Measurements from ENCODE around the gene BCL2L13. TPM values are rescaled to one million over a fixed set of nuclear protein-coding genes. Genes with fewer than 3 reads are reported as not detected.

BCL2L13 gene
- total RNA-seq, 1 donor from 2014 or later: 34.6 TPM

DNA sequence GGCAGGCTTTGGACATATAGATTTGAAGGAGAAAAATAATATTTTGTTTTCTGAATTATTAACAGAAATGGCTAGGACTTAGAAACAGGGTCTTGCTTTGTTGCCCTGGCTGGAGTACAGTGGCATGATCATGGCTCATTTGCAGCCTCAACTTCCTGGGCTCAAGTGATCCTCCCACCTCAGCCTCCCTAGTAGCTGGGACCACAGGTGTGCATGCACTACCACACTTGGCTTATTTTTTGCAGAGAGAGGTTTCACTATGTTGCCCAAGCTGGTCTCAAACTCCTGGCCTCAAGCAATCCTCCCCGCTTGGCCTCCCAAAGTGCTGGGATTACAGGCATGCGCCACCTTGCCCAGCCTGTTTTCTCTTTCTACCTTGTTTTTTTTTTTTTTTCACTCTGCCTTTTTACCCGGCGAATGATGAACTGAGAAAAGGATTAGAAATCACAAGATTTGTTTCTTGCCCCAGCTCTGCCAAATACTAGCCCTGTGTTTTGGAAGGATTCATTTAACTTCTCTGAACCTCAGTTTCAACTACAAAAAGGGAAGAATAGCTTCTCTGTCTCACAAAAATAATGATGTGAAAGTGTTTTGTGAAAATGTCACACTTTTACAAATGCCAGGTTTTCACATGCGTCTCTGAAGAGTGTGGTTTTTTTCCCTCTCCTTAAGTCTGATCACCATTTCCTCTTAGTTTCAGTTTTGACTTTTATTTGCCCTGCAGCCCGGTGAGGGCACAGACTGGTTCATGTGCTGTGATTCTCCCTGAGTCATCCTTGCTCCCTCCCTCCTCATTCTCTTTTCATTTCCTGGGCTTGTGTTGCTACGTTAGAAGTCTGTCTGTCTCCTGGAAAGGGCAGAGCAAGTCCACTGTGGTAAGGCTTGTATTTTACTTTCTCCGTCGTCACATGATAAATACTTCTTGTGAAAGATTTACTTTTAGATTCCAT is 67.7 kb downstream of the BCL2L13 start:
- Mint-ChIP-seq H3K9me3 (no peaks in the 10 kb centered on the region), H3K36me3 (ENCODE audit: low read depth) (peaks cover 9% of the 10 kb centered on the region), H3K27me3 (ENCODE audit: insufficient read depth) (no peaks in the 10 kb centered on the region), H3K4me3 (peak overlapping the region; percentile 60), H3K4me1 (ENCODE audit: low read depth) (peaks cover 19% of the 10 kb centered on the region), H3K27ac (peak overlapping the region; percentile 75)
- peak; percentile 21 for DNase-seq (ENCODE audit: low spot score)
- intact Hi-C loops (cut with micrococcal nuclease): loop anchor here (2.0 kb wide), 1 partner anchor 67 kb away; the partner anchor contains the start of gene BCL2L13

DNA sequence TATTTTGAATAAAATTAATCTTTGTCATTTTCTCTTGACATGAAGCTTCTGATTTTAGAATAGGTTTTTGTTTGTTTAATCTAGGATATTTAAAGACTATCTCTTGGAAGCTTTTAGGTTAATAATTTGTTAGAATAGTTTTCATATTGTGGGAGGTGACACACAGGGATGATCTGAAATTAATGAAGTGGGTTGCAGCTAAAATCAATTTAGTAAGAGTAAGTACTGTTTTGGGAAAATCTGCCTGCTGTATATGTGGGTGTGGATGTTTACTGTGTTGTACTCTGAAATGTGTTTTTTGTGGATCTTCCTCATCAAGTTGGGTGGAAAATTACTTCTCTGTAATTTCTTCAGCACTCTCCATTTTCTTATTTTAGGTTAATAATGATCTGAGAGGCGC is 68.4 kb downstream of the BCL2L13 start:
- Mint-ChIP-seq H3K9me3 (no peaks in the 10 kb centered on the region), H3K4me1 (ENCODE audit: low read depth) (peaks cover 19% of the 10 kb centered on the region), H3K27ac (no peak overlapping the region), H3K4me3 (no peak overlapping the region), H3K36me3 (ENCODE audit: low read depth) (peaks cover 13% of the 10 kb centered on the region), H3K27me3 (ENCODE audit: insufficient read depth) (no peaks in the 10 kb centered on the region)
- intact Hi-C loops (cut with micrococcal nuclease): loop anchor here (2.0 kb wide), 1 partner anchor 68 kb away; the partner anchor contains the start of gene BCL2L13
- DNase-seq (ENCODE audit: low spot score): no peak

DNA sequence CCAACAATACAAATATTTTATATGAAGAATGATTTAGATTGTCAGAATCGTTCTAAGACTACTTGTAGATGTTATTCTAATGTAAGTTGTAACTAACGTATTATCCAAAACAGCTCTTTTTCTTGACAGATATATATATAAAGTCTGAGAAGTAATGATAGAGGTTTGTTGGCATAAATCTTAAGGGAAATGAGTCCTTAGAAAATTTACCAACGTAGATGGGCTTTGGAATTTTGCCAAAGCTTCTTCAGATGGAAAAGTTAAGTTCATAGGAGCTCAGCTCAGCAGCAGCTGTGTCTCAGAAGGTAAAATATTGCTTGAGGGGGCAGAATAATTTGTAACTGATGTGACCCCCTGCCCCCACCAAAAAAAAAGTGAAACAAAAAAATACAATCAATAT is 69.0 kb downstream of the BCL2L13 start:
- no peak overlapping the region for H3K4me3 Mint-ChIP-seq
- no peak for DNase-seq (ENCODE audit: low spot score)
- intact Hi-C loops (cut with micrococcal nuclease): loop anchor here (2.0 kb wide), 1 partner anchor 69 kb away; the partner anchor contains the start of gene BCL2L13
- no peaks in the 10 kb centered on the region for H3K27me3 Mint-ChIP-seq (ENCODE audit: insufficient read depth)
- peaks cover 19% of the 10 kb centered on the region for H3K4me1 Mint-ChIP-seq (ENCODE audit: low read depth)
- H3K9me3 Mint-ChIP-seq: no peaks in the 10 kb centered on the region
- H3K36me3 Mint-ChIP-seq (ENCODE audit: low read depth): peaks cover 13% of the 10 kb centered on the region
- no peak overlapping the region for H3K27ac Mint-ChIP-seq

DNA sequence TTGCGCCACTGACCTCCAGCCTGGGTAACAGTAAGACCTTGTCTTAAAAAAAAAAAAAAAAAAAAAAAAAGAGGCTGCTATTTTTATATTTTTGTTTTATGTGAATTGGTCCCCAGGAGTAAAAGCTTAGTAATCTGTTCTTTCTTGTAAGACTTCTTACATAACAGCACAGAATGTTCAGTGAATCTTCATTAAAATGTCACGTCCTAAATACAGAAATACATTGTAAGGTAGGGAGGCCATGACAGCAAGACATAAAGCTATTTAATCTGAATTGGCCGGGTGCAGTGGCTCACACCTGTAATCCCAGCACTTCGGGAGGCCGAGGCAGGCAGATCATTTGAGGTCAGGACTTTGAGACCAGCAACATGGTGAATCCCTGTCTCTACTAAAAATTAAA is 71.5 kb downstream of the BCL2L13 start:
- H3K4me1 Mint-ChIP-seq (ENCODE audit: low read depth): peaks cover 19% of the 10 kb centered on the region
- H3K27me3 Mint-ChIP-seq (ENCODE audit: insufficient read depth): no peaks in the 10 kb centered on the region
- DNase-seq (ENCODE audit: low spot score): no peak
- H3K36me3 Mint-ChIP-seq (ENCODE audit: low read depth): peaks cover 11% of the 10 kb centered on the region
- no peak overlapping the region for H3K27ac Mint-ChIP-seq
- intact Hi-C loops (cut with micrococcal nuclease): no loop called here
- H3K4me3 Mint-ChIP-seq: no peak overlapping the region
- H3K9me3 Mint-ChIP-seq: no peaks in the 10 kb centered on the region

DNA sequence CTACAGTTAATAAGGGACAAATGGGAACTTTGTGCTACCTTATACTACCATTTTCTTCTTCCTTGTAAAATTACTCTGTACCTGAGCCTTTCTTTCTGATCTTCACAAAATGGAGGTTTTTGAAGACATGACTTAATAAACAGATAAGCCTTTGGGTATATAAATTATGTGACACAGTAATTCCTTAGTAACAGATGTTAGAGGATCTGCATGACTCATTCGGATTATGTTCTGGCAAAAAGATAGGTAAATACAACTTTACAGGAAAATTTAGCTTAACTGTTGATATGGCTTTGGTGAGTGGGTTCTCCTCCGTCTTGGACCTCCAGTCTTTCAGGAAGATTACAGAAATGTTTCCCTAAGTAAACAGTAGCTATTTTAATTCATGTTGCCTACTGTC is 73.9 kb downstream of the BCL2L13 start:
- intact Hi-C loops (cut with micrococcal nuclease): no loop called here
- Mint-ChIP-seq H3K27me3 (ENCODE audit: insufficient read depth) (no peaks in the 10 kb centered on the region), H3K9me3 (no peaks in the 10 kb centered on the region), H3K27ac (no peak overlapping the region), H3K4me3 (no peak overlapping the region), H3K4me1 (ENCODE audit: low read depth) (peaks cover 6% of the 10 kb centered on the region), H3K36me3 (ENCODE audit: low read depth) (peaks cover 4% of the 10 kb centered on the region)
- DNase-seq (ENCODE audit: low spot score): no peak

DNA sequence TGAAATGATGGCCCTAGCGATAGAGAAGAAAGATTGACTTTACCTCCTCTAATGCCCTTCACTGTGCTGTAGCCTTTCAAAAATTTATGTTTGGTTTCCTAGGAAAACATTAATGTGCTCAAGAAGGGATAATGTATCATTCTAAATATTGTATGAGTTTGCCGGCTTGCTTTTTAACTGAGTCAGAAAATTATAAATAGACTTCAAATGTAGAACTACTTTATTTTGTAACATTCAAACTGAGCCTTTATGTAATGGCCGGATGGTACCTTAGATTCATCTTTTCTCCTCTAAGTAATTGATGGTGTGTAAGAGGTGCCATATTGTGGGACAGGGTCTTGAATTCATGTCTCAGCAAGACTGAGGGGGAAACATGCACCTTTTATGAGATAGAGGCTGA is 78.0 kb downstream of the BCL2L13 start:
- Mint-ChIP-seq H3K36me3 (ENCODE audit: low read depth) (peaks cover 4% of the 10 kb centered on the region), H3K27me3 (ENCODE audit: insufficient read depth) (no peaks in the 10 kb centered on the region), H3K9me3 (no peaks in the 10 kb centered on the region), H3K4me3 (no peak overlapping the region), H3K4me1 (ENCODE audit: low read depth) (peaks cover 6% of the 10 kb centered on the region), H3K27ac (no peak overlapping the region)
- no peak for DNase-seq (ENCODE audit: low spot score)
- intact Hi-C loops (cut with micrococcal nuclease): no loop called here

DNA sequence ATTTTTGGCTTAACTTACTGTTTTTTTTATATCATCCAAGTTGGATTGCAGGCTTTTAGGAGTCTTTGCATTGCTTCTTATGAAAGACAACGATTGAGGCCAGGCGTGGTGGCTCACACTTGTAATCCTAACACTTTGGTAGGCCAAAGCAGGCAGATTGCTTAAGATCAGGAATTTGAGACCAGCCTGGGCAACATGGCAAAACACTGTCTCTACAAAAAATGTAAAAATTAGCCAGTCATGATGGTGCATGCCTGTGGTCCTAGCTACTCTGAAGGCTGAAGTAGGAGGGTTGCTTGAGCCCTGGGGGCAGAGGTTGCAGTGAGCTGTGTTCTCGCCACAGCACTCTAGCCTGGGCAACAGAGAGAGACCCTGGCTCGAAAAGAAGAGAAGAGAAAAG is 79.2 kb downstream of the BCL2L13 start:
- Mint-ChIP-seq H3K27ac (no peak overlapping the region), H3K4me1 (ENCODE audit: low read depth) (peaks cover 6% of the 10 kb centered on the region), H3K9me3 (no peaks in the 10 kb centered on the region), H3K36me3 (ENCODE audit: low read depth) (no peaks in the 10 kb centered on the region), H3K4me3 (no peak overlapping the region), H3K27me3 (ENCODE audit: insufficient read depth) (no peaks in the 10 kb centered on the region)
- intact Hi-C loops (cut with micrococcal nuclease): no loop called here
- DNase-seq (ENCODE audit: low spot score): no peak

DNA sequence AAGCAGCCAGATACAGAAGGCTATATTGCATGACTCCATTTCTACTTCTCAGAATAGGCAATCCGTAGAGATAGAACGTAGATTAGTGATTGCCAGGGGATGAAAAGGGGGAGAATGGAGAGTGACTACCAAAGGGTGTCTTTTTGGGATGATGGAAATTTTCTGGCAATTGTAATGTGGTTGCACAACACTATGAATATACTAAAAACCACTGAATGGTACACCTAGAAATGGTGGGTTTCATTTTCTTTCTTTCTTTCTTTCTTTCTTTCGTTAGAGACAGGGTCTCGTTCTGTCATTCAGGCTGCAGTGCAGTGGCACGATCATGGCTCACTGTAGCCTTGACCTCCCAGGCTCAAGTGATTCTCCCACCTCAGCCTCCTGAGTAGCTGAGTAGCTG is 81.4 kb downstream of the BCL2L13 start:
- Mint-ChIP-seq H3K9me3 (no peaks in the 10 kb centered on the region), H3K36me3 (ENCODE audit: low read depth) (no peaks in the 10 kb centered on the region), H3K27ac (no peak overlapping the region), H3K27me3 (ENCODE audit: insufficient read depth) (no peaks in the 10 kb centered on the region), H3K4me1 (ENCODE audit: low read depth) (peaks cover 6% of the 10 kb centered on the region), H3K4me3 (no peak overlapping the region)
- DNase-seq (ENCODE audit: low spot score): no peak
- intact Hi-C loops (cut with micrococcal nuclease): no loop called here

DNA sequence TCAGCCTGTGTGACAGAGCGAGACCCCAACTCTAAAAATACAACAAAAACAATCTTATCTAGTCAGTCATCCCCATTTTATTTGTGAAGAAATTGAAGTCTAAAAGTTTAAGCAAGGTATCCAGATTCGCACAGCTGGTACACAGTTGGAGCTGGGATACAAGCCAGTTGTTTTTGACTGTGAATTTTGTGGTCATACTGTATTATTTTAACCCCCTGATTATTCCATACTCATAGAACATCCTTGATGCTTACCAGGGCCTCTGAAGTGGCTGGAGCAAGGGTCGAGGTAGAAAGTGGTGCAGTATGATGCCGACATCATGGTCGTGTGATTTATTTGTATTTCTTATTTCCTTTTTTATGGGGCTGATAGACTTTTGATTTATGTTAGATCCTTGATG is 85.7 kb downstream of the BCL2L13 start:
- intact Hi-C loops (cut with micrococcal nuclease): no loop called here
- peaks cover 8% of the 10 kb centered on the region for H3K36me3 Mint-ChIP-seq (ENCODE audit: low read depth)
- H3K9me3 Mint-ChIP-seq: no peaks in the 10 kb centered on the region
- peaks cover 10% of the 10 kb centered on the region for H3K4me1 Mint-ChIP-seq (ENCODE audit: low read depth)
- H3K27ac Mint-ChIP-seq: no peak overlapping the region
- H3K27me3 Mint-ChIP-seq (ENCODE audit: insufficient read depth): no peaks in the 10 kb centered on the region
- H3K4me3 Mint-ChIP-seq: no peak overlapping the region
- DNase-seq (ENCODE audit: low spot score): no peak

DNA sequence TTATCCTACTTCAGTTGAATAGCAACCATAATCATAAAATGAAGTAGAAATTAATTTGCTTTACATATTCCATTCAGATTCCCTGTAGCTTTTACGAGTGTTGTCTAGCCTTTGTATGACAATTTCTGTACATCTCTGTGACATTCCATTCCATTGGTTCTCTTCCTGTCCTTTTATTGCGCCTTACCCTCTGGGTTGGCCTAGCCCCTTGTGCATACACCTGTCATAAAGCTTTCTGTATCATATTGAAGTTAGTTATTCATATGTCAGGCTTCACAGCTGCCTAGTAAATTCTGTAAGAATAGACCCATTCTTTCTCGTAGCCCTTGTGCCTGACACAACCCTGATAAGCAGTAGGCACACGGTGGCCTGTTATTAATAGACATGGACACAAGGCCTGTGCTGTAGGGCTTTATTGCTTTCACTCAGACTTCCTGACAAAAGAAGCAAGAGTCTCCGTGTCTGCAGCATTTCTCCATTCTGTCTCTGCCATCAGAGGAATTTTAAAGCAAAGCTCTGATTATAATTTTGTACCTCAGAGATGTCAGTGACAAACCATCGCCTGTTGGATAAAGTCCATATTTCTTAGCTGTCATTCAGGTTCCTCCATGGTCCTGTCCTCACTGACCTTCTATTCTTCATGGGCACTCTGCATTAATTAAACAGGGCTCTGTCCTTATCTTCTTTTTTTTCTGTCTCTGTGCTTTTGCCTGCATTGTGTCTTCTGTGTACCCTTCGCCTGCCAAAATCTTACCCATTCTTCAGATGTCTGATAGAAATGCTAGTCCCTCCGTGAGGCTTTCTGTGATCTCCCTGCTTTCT is 86.3 kb downstream of the BCL2L13 start:
- Mint-ChIP-seq H3K9me3 (no peaks in the 10 kb centered on the region), H3K4me3 (no peak overlapping the region), H3K4me1 (ENCODE audit: low read depth) (peaks cover 10% of the 10 kb centered on the region), H3K27me3 (ENCODE audit: insufficient read depth) (no peaks in the 10 kb centered on the region), H3K27ac (peak overlapping the region; percentile 7), H3K36me3 (ENCODE audit: low read depth) (peaks cover 9% of the 10 kb centered on the region)
- DNase-seq (ENCODE audit: low spot score): no peak
- intact Hi-C loops (cut with micrococcal nuclease): no loop called here

DNA sequence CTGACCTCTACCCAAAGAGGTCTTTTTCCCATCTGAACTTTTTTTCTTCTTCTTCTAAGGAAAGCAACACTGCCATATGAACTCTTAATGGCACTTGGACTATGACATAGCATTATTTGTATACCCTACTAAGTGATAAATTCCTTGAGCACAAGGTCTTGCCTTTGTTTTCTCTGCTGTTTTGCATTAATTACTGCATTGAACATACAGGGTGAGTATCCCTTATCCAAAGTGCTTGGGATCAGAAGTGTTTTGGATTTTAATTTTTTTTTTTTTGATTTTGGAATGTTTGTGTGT is 86.9 kb downstream of the BCL2L13 start:
- peaks cover 9% of the 10 kb centered on the region for H3K36me3 Mint-ChIP-seq (ENCODE audit: low read depth)
- H3K4me1 Mint-ChIP-seq (ENCODE audit: low read depth): peaks cover 10% of the 10 kb centered on the region
- H3K4me3 Mint-ChIP-seq: no peak overlapping the region
- intact Hi-C loops (cut with micrococcal nuclease): no loop called here
- peak overlapping the region; percentile 7 for H3K27ac Mint-ChIP-seq
- H3K9me3 Mint-ChIP-seq: no peaks in the 10 kb centered on the region
- DNase-seq (ENCODE audit: low spot score): no peak
- H3K27me3 Mint-ChIP-seq (ENCODE audit: insufficient read depth): no peaks in the 10 kb centered on the region

DNA sequence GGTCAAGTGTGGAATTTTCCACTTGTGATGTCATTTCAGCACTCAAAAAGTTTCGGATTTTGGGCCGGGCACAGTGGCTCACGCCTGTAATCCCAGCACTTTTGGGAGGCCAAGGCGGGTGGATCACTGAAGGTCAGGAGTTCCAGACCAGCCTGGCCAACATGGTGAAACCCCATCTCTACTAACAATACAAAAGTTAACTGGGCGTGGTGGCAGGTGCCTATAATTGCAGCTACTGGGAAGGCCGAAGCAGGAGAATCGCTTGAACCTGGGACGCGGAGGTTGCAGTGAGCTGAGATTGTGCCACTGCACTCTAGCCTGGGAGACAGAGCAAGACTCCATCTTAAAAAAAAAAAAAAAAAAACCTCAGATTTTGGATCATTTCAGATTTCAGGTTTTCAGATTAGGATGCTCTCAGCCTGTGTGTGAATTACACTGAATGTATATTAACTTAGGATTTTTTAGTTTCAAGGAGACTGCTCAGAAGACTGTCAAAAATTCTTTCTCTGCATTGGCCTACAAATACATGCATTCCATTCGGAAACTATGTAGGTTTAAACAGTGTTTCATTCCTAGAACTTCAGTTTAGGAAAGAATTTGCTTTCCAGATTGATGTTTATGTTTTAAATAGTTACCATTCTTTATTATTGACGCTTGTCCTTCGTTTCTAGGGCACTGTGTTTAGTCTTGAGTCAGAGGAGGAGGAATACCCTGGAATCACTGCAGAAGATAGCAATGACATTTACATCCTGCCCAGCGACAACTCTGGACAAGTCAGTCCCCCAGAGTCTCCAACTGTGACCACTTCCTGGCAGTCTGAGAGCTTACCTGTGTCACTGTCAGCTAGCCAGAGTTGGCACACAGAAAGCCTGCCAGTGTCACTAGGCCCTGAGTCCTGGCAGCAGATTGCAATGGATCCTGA is 87.7 kb downstream of the BCL2L13 start:
- H3K27me3 Mint-ChIP-seq (ENCODE audit: insufficient read depth): no peaks in the 10 kb centered on the region
- intact Hi-C loops (cut with micrococcal nuclease): no loop called here
- H3K27ac Mint-ChIP-seq: no peak overlapping the region
- peaks cover 10% of the 10 kb centered on the region for H3K4me1 Mint-ChIP-seq (ENCODE audit: low read depth)
- H3K9me3 Mint-ChIP-seq: no peaks in the 10 kb centered on the region
- no peak overlapping the region for H3K4me3 Mint-ChIP-seq
- no peak for DNase-seq (ENCODE audit: low spot score)
- H3K36me3 Mint-ChIP-seq (ENCODE audit: low read depth): peaks cover 9% of the 10 kb centered on the region

Measured in activated T-helper 1 cell treated with anti-CD3 and anti-CD28 coated beads, Interleukin-12 subunit alpha, Interleukin-12 subunit beta, Interleukin-2, Interleukin-4 antibody, amounts not matched to agents 30 ng/mL and 10 ng/mL and 1 ng/mL, durations not matched to agents 14 hours and 24 hours and 36 hours (primary cell).